ENCODE data around the gene HTRA2.

The HTRA2 gene

DNA sequence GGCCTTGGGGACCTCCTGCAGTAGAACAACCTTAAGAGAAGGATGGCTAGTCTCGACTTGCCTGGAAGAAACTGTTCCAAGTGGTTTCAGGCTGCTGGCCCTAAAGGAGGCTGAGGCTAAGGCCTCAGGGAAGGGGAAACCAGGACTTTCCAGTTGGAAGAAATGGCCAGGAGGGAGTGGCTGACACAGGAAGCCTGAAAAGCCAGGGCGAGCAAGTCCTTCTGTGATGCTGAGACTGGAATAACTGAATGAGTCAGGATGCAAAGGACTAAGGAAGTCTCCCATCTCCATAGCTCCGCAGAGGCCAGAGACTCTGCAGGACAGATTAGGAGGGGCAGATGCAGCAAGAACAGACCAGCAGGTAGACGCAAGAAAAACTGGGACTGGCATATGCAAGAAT is 7.4 kb downstream of the HTRA2 start:
- H3K4me3 ChIP-seq (replicated peaks; ENCODE audit: insufficient read depth, low read length), result no peak overlapping the region
- TF ChIP-seq, protein P1, sequence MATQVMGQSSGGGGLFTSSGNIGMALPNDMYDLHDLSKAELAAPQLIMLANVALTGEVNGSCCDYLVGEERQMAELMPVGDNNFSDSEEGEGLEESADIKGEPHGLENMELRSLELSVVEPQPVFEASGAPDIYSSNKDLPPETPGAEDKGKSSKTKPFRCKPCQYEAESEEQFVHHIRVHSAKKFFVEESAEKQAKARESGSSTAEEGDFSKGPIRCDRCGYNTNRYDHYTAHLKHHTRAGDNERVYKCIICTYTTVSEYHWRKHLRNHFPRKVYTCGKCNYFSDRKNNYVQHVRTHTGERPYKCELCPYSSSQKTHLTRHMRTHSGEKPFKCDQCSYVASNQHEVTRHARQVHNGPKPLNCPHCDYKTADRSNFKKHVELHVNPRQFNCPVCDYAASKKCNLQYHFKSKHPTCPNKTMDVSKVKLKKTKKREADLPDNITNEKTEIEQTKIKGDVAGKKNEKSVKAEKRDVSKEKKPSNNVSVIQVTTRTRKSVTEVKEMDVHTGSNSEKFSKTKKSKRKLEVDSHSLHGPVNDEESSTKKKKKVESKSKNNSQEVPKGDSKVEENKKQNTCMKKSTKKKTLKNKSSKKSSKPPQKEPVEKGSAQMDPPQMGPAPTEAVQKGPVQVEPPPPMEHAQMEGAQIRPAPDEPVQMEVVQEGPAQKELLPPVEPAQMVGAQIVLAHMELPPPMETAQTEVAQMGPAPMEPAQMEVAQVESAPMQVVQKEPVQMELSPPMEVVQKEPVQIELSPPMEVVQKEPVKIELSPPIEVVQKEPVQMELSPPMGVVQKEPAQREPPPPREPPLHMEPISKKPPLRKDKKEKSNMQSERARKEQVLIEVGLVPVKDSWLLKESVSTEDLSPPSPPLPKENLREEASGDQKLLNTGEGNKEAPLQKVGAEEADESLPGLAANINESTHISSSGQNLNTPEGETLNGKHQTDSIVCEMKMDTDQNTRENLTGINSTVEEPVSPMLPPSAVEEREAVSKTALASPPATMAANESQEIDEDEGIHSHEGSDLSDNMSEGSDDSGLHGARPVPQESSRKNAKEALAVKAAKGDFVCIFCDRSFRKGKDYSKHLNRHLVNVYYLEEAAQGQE (IDR thresholded peaks at IDR 0.05; ENCODE audit: insufficient replicate concordance, low read depth), result no peak
- TF ChIP-seq, protein P2, sequence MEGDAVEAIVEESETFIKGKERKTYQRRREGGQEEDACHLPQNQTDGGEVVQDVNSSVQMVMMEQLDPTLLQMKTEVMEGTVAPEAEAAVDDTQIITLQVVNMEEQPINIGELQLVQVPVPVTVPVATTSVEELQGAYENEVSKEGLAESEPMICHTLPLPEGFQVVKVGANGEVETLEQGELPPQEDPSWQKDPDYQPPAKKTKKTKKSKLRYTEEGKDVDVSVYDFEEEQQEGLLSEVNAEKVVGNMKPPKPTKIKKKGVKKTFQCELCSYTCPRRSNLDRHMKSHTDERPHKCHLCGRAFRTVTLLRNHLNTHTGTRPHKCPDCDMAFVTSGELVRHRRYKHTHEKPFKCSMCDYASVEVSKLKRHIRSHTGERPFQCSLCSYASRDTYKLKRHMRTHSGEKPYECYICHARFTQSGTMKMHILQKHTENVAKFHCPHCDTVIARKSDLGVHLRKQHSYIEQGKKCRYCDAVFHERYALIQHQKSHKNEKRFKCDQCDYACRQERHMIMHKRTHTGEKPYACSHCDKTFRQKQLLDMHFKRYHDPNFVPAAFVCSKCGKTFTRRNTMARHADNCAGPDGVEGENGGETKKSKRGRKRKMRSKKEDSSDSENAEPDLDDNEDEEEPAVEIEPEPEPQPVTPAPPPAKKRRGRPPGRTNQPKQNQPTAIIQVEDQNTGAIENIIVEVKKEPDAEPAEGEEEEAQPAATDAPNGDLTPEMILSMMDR (IDR thresholded peaks at IDR 0.05; ENCODE audit: insufficient read depth, low read length), result no peak
- no peak for TF ChIP-seq POLR2AphosphoS5 (IDR thresholded peaks at IDR 0.05; ENCODE audit: low read depth)
- TF ChIP-seq GABPA (IDR thresholded peaks at IDR 0.05; ENCODE audit: low read depth), result no peak
- H3K27ac ChIP-seq (replicated peaks), result no peak overlapping the region
- no peak for DNase-seq (ENCODE audit: low read depth in 1 of 2, low spot score in 1 of 2)
- H3K27me3 ChIP-seq (ENCODE audit: insufficient read depth, poor library complexity, severe bottlenecking), result no peaks in the 10 kb centered on the region

DNA sequence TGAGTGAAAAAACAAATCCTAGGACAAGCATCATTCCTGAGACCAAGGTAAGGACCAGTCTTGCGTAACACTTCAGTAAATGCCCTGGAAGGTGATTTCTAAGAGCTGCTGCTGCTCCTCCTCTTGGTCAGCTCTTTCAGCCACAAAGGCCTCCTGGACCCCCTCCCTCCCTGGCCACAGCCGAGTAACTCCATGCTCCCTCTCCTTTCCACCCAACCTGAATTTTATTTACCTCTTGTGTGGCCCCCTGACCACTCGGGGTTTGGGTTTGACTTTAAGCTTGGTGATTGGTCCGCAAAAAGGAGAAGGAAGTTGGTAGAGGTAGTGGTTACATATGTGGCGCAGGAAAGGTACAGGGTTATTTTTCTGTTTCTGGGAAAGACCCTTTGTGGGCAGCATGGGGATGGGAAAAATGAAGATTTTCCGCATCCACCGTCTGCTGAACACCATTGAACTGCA is 9.2 kb downstream of the HTRA2 start:
- peak in 1 of 2 experiments; percentile 33 for DNase-seq (ENCODE audit: low read depth in 1 of 2, low spot score in 1 of 2)
- Histone ChIP-seq H3K27ac (replicated peaks) (no peak overlapping the region), H3K27me3 (ENCODE audit: insufficient read depth, poor library complexity, severe bottlenecking) (no peaks in the 10 kb centered on the region), H3K4me3 (replicated peaks; ENCODE audit: insufficient read depth, low read length) (no peak overlapping the region)
- TF ChIP-seq, protein P2 (IDR thresholded peaks at IDR 0.05; ENCODE audit: insufficient read depth, low read length), result no peak
- TF ChIP-seq POLR2AphosphoS5 (IDR thresholded peaks at IDR 0.05; ENCODE audit: low read depth) (no peak), SPI1 (IDR thresholded peaks at IDR 0.05; ENCODE audit: borderline replicate concordance, low read depth) (no peak), GABPA (IDR thresholded peaks at IDR 0.05; ENCODE audit: low read depth) (no peak)
- TF ChIP-seq, protein P1 (IDR thresholded peaks at IDR 0.05; ENCODE audit: insufficient replicate concordance, low read depth), result no peak

DNA sequence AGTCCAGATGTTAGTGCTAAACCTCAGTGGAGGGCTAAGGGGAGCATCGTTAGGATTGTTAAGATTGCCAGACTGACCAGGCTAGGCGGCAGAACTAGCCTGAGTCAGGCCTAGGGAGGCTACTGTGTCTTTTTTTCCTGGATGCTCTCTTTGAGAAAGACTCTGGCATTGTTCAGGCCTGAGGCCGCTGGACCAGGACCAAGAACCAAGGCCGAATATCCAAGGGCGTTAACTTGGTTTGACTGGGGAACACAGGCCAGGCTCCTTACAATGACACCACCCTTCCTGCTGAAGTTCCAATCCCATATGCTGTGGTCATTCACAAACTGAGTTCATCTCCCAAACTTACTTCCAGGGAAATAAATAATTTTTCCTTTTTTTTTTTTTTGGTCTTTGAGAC is 10.6 kb downstream of the HTRA2 start:
- TF ChIP-seq, protein P2 (IDR thresholded peaks at IDR 0.05; ENCODE audit: insufficient read depth, low read length), result no peak
- no peak for TF ChIP-seq POLR2AphosphoS5 (IDR thresholded peaks at IDR 0.05; ENCODE audit: low read depth)
- TF ChIP-seq, protein P1 (IDR thresholded peaks at IDR 0.05; ENCODE audit: insufficient replicate concordance, low read depth), result no peak
- no peak for TF ChIP-seq SPI1 (IDR thresholded peaks at IDR 0.05; ENCODE audit: borderline replicate concordance, low read depth)
- TF ChIP-seq GABPA (IDR thresholded peaks at IDR 0.05; ENCODE audit: low read depth), result no peak
- Histone ChIP-seq H3K27me3 (ENCODE audit: insufficient read depth, poor library complexity, severe bottlenecking) (no peaks in the 10 kb centered on the region), H3K4me3 (replicated peaks; ENCODE audit: insufficient read depth, low read length) (no peak overlapping the region), H3K27ac (replicated peaks) (no peak overlapping the region)
- no peak for DNase-seq (ENCODE audit: low read depth in 1 of 2, low spot score in 1 of 2)
